Activated CD8-positive, alpha-beta memory T cell treated with anti-CD3 and anti-CD28 coated beads, Interleukin-2, amount 50 U/mL, for 24 hours (primary cell): Measurements from ENCODE around the gene KRT85.
"Not testable (repeated sequence)": the region's sequence is repeated elsewhere in the genome, so short reads cannot be mapped to it uniquely, and the experiment has no call there.

Source experiments
- DNase-seq: peaks from one replicate; pipeline ENCODE4 v3.0.0-alpha.2; 2020; ENCODE audit errors: extremely low read depth

The KRT85 gene

DNA sequence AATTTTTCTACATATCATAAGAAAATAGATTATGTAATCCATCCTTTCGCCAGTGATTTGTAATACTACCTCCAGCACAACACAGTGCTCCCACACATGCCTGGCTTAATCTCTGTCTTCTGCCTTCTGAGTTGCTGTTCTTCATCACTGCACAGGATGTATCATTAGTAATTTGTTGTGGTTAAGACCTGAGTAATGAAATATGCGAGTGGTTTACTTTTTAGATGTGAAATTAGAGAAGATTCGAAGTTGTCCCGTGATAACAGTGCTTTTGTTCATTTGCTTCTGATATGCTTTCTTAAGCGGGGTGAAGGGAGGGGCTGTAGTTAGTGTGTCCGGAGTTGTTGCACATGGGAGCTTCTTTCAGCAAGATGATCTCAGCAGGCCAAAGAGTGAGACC lies 18.1 kb downstream of the KRT85 start:
- DNase-seq, result no peak

DNA sequence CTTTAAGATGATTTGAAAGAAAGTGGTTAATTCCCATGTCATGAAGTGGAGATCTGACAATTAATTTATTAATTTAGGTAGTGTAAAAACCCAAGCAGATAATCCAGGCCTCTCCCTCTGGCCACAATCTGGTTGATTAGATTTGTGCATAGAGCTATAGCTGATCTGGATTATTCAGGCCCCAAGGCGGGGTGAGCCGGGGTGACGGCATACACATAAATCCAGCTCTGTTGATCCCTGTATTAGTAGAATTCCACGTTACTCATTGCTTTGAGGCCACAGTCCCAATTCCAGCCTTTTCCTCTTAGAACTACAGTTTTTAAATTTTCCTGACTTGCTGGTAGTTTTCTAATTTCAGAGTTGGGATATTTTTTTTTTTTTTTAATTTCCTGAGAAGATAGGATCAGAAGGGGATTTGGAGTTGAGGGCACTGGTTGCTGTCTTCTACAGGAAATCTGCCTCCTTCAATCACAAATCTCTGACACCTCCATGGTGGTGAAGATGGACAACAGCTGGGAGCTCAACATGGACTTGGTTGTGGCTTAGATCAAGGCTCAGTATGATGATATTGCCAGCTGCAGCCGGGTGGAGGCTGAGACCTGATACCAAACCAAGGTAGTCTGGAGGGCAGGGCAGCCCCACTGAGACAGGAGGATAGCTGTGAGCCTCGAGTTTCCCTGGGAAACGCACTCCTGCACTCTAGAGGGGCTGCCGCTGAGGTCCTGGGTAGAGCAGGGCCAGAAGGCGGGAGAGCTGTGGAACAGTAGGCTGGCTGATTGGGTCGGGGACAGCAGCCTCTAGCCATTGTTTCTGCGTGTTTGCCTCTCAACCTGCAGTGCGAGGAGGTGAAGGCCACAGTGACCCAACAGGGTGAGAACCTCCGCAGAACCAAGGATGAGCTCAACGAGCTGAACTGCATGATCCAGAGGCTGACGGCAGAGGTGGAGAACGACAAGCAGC lies 19.4 kb downstream of the KRT85 start:
- DNase-seq, result no peak

DNA sequence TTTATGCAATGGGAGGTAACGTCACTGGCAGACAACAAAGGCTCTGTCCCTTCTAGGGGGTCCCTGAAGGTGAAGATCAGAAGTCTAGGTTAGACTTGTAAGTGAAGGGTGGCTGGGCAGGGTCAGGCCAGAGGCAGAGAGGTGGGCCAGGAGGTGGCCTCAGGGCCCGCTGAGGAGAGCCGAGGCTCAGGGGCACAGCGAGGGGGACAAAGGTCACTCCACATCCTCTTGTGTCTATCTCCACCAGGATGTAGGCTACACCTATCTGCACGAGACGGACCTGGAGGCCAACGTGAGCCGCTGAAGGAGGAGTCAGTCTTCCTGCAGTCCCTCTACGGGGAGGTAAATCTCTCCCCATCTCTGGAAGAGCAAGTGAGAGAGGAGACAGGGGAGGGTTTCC lies 20.3 kb downstream of the KRT85 start:
- DNase-seq, result no peak

DNA sequence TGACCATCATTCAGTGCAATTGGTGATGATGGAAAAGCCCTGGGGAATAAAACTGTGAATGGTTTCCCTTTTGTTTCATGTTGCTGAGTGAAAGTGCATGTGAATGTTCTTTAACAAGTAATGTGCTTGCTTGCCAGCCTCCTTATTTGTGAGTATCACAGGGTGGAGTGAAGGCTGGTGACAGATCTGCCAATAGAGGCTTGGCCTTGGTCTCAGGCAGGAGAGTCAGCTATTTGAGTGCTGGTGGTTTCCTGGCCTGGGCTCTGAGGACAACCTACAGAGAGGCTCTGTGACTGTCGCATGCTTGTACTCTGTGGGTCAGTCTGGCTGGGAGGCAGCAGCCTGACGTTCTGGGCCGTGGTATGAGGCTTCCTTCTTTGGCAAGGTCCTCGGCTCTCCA lies 20.7 kb downstream of the KRT85 start:
- DNase-seq, result no peak

DNA sequence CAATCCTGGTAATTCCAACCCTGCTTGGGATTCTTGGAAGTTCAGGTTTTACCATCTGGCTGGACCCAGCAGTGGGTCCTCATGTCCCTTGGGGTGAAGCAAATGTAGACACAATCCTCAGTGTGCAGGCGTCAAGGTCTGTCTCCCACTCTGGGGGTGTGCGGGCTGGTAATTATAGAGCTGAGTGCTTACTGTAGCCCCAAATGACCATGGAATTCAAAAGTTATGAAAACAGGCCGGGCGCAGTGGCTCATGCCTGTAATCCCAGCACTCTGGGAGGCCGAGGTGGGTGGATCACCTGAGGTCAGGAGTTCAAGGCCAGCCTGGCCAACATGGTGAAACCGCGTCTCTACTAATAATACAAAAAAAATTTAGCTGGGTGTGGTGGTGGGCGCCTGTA lies 22.2 kb downstream of the KRT85 start:
- not testable (repeated sequence) for DNase-seq

DNA sequence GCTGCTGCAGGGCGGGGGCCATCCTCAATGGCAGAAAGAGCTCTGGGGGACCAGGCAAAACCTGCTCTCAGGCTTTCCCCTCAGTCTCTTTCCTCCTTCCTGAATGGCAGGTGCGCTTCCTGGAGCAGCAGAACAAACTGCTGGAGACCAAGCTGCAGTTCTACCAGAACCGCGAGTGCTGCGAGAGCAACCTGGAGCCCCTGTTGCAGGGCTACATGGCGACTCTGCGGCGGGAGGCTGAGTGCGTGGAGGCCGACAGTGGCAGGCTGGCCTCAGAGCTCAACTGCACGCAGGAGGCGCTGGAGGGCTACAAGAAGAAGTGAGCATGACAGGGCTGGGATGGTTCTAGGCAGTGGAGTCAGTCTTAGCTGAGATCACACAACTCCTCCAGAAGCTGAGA lies 23.2 kb downstream of the KRT85 start:
- DNase-seq, result no peak

DNA sequence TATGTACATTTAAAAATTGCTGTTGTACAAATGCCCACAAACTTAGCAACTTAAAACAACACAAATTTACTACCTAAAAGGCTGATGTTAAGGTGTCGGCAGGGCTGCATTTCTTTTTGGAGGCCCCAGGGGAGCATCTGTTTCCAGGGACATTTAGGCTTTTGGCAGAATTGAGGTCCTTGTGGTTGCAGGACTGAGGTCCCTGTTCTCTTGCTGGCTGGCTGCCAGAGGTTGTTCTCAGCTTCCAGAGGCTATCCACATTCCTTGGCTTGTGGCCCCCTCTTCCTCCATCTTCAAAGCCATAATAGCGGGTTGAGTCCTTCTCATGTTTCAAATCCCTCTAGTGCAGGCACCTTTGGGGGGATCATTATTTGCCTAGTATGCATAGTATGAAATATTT lies 23.7 kb downstream of the KRT85 start:
- no peak for DNase-seq

DNA sequence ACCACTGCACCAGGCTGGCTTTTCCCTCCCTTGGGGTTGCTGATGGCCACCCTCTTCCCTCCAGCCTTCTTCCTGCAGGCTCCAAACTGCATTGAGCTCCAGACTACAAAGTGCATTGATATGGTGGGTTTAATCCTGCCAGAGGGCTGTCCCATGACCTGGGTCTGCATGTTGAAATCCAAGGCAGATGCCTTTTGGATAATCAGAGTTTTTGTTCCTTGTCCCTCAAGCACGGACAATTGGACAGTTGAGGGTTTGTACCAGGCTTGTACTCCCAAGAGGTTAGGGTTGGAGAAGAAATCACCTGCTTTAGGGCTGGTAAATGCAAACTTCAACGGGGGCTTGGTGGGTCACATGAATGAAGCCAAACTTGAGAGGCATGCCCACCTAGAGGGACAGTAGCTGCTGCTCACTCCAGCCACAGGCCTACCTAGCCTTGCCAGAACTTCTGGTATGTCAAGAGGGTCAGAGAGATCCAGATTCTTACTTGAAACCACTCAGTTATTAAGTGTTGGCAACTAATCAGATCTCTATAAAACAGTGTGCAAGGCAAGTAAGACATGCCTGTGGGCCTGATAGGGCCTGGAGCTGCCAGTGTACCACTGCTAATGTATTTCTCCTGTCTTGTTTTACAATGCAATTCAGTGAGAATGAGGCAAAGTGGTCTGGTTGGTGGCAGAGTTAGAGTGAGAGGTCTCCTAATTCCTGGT lies 24.3 kb downstream of the KRT85 start:
- DNase-seq, result no peak

DNA sequence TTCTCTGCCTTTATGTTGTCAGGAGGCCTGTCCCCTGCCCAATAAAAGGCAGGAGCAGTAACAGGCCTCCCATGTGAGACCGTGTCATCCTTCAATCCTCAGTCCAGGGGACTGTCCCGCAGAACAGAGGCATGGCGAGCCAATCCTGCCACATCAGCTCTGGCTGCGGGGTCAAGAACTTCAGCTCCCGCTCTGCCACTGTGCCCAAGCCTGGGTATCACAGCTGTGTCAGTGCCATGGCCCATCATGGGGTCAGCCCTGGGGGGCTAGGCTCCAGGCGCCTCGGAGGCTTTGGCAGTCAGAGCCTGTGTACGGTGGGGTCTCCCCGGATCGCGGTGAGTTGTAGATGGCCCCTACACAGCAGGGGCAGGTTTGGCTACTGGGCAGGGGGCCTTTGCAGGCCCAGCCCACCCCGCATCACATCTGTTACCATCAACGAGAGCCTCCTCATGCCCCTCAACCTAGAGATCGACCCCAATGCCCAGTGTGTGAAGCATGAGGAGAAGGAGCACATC lies 26.2 kb downstream of the KRT85 start:
- no peak for DNase-seq

DNA sequence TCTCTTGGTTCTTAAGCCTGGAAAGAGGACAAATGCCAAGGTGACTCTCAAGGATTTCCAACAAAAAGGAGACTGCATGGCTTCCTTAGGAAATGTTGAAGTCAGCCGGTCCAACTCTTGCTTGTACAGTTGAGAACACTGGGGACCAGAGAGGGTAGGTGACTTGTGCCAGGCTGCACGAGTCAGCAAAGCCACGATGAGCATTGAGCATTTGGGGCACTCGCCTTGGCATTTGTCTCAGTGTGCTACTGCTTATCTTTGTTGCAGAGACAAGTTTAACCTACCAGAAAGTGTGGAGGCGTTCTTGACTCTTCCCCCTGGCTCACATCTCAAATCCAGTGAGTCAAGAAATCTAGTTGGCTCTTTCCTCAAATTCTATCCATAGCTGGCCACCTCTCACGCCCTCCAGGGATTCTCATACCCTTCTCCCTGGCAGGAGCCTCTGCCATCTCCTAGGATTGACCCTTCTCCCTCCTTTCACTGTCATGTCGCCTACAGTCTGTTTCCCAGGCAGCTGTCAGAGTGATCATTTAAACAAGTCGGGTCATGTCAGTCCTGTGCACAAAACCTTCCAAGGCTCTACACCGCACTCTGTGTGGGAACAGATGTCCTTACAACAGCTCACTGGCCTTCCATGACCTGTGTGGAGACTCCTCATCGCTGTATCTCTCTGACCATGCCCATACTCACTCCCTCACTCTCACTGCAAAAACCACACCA lies 28.9 kb downstream of the KRT85 start:
- no peak for DNase-seq

DNA sequence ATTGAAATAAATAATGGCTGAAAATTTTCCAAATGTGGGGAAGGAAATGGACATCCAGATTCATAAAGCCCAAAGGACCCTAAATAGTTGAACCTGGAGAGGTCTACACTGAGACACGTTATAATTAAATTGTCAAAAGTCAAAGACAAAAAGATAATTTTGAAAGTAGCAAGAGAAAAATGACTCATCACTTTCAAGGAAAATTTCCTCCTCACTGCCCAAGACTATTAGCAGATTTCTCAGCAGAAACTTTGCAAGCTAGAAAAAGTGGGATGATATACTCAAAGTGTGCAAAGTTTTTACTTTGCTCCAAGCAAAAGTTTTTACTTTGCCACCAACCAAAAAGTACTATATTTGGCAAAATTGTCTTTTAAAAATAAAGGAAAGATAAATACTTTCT lies 30.2 kb downstream of the KRT85 start:
- DNase-seq, result no peak

DNA sequence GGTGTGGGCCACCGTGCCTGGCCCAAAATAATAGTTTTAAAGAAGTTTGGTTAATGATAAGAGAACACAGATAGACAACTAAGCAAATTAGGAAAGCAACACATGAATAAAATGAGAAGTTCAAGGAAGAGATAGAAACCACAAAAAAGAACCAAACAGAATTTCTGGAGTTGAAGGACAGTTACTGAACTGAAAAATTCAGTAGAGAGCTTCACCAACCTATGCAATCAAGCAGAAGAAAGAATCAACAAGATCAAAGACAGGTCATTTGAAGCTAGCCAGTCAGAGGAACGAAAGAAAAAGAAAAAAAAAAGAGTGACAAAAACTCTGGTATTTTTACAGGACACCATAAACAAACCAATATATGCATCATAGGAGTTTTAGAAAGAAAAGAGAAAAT lies 30.6 kb downstream of the KRT85 start:
- no peak for DNase-seq

DNA sequence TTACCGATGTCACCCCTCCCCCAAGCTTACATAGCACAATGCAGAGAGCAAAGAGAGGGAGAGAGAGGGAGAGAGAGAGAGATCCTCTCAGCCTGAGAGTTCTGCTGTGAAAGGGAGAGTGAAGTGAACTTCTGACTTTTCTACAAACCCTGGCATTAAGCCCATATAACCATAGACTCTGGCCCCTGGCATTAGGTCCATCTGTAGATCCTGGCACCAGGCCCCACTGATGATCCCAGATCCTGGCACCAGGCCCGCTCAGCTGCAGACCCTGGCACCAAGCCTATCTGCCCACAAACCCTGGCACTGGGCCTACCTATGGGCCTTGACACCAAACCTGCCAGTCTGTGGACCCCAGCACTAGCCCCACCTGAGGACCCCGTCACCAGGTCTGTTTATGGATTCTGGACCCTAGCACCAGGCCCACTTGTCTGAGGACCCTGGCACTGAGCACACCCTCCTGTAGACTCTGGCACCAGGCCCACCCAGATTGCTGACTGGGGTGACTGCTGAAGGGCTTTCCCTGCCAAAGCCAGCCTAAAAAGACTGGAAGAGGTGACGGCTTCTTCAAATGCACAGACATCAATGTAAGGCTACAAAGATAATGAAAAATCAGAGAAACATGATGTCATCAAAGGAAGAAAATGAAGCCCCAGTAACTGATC lies 31.6 kb downstream of the KRT85 start:
- DNase-seq, result no peak

DNA sequence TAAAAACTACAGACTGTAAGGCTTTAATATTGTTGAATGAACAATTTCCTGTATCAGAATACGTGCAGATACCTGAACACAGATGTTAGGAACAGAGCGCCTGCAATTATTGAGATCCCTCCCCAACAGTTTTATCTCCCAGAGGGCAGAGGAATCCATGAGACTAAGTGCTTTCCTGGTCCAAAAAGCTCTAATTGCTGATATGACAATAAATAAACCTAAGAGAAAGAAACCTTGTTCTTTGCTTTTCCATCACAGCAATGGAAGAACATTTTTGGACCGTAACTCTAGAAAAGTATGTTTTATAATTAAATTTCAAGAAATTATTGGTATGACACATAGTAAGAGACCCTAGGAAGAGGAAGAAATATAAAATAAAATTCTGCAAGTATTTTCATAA lies 33.1 kb downstream of the KRT85 start:
- no peak for DNase-seq

DNA sequence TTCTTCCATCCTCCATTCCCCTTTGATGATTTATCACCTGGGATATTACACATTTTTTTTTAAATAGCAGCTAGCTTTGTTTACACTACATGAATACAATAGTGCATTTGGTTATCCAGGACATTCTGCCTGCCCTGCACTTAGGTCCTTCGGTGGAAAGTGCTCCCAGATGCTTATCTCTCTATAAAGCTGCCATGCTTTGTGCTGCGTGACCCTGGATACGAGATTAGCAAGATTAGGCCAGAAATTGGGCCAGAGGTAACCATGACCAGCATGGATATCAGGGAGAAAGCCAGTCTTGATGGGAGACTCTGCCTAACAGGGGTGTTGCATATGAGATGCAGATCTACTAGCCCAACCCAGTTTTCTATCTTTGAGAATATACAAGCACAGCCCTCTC lies 34.0 kb downstream of the KRT85 start:
- no peak for DNase-seq

DNA sequence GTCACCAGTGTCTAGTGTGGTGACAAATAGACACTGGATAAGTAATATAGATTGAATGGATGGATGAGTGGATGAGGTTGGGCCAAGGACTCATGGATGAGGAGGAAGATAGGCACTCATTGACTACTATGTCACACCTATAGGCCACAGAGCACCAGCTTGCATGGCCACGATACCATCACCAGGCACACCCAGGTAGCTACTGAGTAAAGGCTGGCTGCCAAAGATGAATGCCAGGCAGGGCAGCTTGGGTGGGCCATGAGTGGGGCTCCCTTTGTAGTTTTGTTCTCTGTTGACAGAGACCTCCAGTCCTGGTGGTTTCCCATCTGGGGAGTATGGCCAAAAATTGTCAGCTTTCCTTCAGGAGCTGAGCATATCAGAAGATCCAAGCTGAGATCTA lies 34.9 kb downstream of the KRT85 start:
- DNase-seq, result no peak

DNA sequence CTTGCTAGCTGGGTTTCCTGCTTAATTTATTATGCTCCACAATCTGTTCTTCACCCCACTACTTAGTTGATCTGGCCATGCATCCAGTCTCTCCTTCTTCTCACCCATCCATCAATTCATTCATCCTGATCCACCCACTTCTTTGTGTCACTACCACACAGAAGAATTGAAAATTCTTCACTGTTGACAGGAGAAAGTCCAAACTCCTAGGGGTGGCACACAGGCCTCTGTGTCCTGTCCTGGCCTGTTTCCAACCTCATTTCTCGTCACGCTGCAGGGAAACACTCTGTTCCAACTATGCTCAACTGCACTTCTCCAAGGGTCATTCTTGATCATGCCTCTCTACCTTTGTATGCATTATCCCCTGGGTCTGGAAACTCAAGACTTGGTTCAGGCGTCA lies 35.4 kb downstream of the KRT85 start:
- no peak for DNase-seq

DNA sequence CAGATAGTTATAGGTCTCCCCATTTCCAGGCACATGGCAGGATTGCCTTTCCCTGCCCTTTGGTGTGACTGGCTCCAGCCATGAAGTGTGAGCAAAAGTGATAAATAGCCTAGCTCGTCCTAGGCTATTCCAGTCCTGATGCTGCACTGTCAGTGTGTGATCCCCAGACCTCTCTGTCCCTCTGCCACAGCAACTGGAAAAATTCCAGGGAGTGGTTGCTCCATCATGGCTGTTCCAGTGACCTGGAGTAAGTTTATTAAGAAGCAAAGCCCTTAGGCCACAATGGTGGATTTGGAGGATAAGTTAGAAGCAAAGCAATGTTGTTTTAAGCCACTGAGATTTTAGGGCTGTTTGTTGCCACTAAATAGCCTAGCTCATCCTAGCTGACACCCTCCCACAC lies 36.2 kb downstream of the KRT85 start:
- no peak for DNase-seq

DNA sequence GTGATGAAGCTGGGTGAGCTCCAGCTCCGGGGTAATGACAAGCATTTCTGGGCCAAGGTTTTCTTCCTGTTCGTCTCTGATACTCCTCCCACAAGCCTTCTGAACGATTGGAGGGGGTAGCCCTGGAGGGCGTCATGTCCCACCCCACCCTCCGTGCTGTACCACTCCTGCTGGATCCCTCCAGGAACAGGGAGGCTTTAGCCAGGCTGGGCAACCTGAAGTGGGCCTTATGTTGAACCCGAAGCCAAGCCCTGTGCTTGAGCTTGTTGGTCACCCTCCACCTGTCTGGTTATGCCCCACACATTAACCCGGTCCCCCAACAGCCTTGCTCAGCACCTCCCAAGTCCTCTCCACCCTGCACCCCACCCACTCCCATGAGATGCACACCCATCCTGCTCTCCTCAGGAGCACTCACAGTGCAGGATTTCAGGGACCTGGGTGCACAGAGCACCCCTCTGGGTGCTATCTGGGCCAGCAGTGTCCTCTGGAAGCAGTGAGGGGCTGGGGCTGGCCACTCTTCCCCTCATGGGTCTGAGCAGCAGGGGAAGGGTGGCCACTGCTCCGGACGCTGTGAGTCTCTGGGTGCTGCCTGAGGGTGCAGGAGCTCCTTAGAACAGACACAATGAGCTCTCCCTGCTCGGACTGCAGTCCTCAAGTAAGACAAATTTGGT lies 39.3 kb downstream of the KRT85 start:
- DNase-seq, result no peak

DNA sequence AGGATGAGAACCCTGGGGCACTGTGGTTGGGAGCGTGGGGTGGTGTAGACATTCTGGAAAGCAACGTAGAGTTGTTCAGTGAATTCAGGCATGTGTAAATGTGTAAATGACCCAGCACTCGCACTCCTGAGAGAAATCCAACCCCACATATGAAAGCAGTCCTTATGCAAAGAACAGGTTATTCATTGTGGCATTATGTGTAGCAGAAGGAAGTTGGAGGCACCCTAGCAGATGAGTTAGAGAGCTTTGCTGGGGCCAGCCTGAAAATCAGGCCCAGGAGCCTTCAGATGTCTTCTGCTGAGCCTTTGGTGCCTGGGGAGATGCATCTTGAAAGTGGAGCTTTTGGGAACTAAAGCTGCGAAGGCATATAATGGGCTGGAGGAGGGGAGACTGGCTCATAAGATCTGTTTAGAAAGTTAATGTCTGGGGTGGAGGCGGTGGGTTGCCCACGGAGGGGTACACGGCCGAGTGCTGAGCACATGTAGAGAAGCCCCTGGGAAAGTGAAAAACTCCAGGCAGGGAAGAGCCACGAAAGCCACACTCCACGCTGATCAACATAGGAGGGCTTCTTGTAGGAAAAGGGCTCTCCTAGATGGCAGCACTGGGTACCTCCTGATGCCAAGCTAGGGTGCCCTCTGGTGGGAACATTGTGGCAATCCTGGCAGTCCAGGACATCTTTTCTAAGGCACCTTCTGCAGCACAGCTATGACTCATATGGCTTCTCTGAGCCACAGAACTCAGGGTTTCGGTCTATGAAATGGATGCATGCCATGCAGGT lies 40.0 kb downstream of the KRT85 start:
- peak; percentile 60 for DNase-seq

DNA sequence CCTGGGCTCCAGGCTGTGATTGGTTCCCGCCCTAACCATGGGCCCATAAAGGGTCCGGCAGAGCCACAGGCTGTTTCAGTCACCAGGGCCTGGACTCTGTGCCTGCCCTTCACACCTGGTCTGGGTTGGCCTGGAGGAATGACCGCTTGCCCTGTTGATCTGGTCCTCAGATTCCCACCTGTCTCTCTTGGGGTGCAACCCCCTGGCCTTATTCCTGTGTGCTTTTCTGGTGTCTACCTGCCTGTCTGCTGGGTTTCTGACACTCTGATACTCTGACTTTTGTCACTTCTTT lies 43.2 kb downstream of the KRT85 start:
- DNase-seq, result no peak
